PC-3 (cell line): Measurements from ENCODE around the gene PLXNB2. TPM values are rescaled to one million over a fixed set of nuclear protein-coding genes. Genes with fewer than 3 reads are reported as not detected.

Experiments
- ATAC-seq: fragments of 200-7000 bp; cut with Tn5 transposase; 2 replicates; pipeline ENCODE4 v1.9.1; 2020; ENCODE audit warnings: mild to moderate bottlenecking, moderate library complexity
- BruUV-seq: library from RNA; stranded (reverse); fragments of 400-500 nt; replicated peaks from 2 replicates; lab custom pipeline; 2021; lab: Mats Ljungman, UMichigan
- CTCF ChIA-PET: fragments of 300-600 bp; sonication (Branson Sonifier 250); formaldehyde crosslinking; loops from one replicate; lab custom pipeline; 2022; ENCODE audit warnings: antibody characterized with exemption; lab: Charles Lee
- POLR2A ChIA-PET: fragments of 300-600 bp; sonication (Branson Sonifier 250); formaldehyde crosslinking; loops from one replicate; lab custom pipeline; 2022; ENCODE audit warnings: antibody characterized with exemption; ENCODE audit not compliant: unreplicated experiment; lab: Charles Lee
- DNase-seq: peaks from one replicate; pipeline ENCODE4 v3.0.0-alpha.2; 2015
- H2AFZ ChIP-seq: fragments of 300-600 bp; sonication (generic); 2 replicates; pipeline ENCODE4 v1.6.0; 2016; ENCODE audit warnings: antibody characterized with exemption, low read length
- H3F3A ChIP-seq: fragments of 300-600 bp; sonication (generic); one replicate; pipeline ENCODE4 v1.6.0; 2017; ENCODE audit warnings: antibody characterized with exemption, low read length, control low read depth, mild to moderate bottlenecking; ENCODE audit not compliant: unreplicated experiment
- H3K27ac ChIP-seq: fragments of 300-600 bp; sonication (generic); 2 replicates; pipeline ENCODE4 v1.5.1; 2016; ENCODE audit warnings: mild to moderate bottlenecking, low read length
- H3K27me3 ChIP-seq: fragments of 300-600 bp; sonication (generic); 2 replicates; pipeline ENCODE4 v1.6.1; 2016; ENCODE audit warnings: low read length, mixed read lengths
- H3K36me3 ChIP-seq: fragments of 300-600 bp; sonication (generic); 2 replicates; pipeline ENCODE4 v1.6.1; 2016; ENCODE audit warnings: low read depth, mixed run types, low read length, mixed read lengths
- H3K4me1 ChIP-seq: fragments of 300-600 bp; sonication (generic); 2 replicates; pipeline ENCODE4 v1.5.1; 2016; ENCODE audit warnings: low read length; ENCODE audit not compliant: insufficient read depth
- H3K4me2 ChIP-seq: fragments of 300-600 bp; sonication (generic); 2 replicates; pipeline ENCODE4 v1.6.0; 2016; ENCODE audit warnings: low read length
- H3K4me3 ChIP-seq: fragments of 300-600 bp; sonication (generic); 2 replicates; pipeline ENCODE4 v1.5.1; 2016; ENCODE audit warnings: mild to moderate bottlenecking, low read length, mixed read lengths
- H3K79me2 ChIP-seq: fragments of 300-600 bp; sonication (generic); 2 replicates; pipeline ENCODE4 v1.6.1; 2017; ENCODE audit warnings: low read length, mixed read lengths
- H3K9ac ChIP-seq: fragments of 300-600 bp; sonication (generic); 2 replicates; pipeline ENCODE4 v1.6.0; 2016; ENCODE audit warnings: mild to moderate bottlenecking, low read length
- H3K9me2 ChIP-seq: fragments of 300-600 bp; sonication (generic); replicated peaks from 2 replicates; pipeline ENCODE4 v1.6.1; 2016; ENCODE audit warnings: mixed run types, low read length, mixed read lengths
- H3K9me3 ChIP-seq: fragments of 300-600 bp; sonication (generic); 2 replicates; pipeline ENCODE4 v1.6.1; 2016; ENCODE audit warnings: low read length, mixed read lengths
- H4K20me1 ChIP-seq: fragments of 300-600 bp; sonication (generic); 2 replicates; pipeline ENCODE4 v1.6.1; 2016; ENCODE audit warnings: low read length, mixed read lengths
- EZH2 ChIP-seq: fragments of 300-600 bp; sonication (generic); IDR thresholded peaks from one replicate; pipeline ENCODE4 v1.6.1; 2017; ENCODE audit warnings: antibody characterized with exemption, mild to moderate bottlenecking, low read length; ENCODE audit not compliant: unreplicated experiment
- EZH2phosphoT487 ChIP-seq: fragments of 300-600 bp; sonication (generic); IDR thresholded peaks from 2 replicates; pipeline ENCODE4 v1.6.1; 2018; ENCODE audit warnings: mild to moderate bottlenecking, antibody characterized with exemption, low read length, borderline replicate concordance
- intact Hi-C: fragments of 100-400 bp; cut with micrococcal nuclease; formaldehyde crosslinking; loops from 2 replicates; pipeline ENCODE4 v1.9.0; 2023
- total RNA-seq: library from RNA; depleted of rRNA; stranded (reverse); fragments of >200 nt; gene quantifications from 2 replicates; pipeline ENCODE4 v1.2.3, GENCODE V29; 2014
- TF ChIP-seq, protein P1 (sequence below): fragments of 300-600 bp; sonication (generic); conservative IDR thresholded peaks from 2 replicates; pipeline ENCODE4 v1.5.1; 2017; ENCODE audit warnings: antibody characterized with exemption, low read depth, mild to moderate bottlenecking, low read length

Gene PLXNB2
- total RNA-seq, 1 experiment from 2014 or later, result 68.2 TPM

DNA sequence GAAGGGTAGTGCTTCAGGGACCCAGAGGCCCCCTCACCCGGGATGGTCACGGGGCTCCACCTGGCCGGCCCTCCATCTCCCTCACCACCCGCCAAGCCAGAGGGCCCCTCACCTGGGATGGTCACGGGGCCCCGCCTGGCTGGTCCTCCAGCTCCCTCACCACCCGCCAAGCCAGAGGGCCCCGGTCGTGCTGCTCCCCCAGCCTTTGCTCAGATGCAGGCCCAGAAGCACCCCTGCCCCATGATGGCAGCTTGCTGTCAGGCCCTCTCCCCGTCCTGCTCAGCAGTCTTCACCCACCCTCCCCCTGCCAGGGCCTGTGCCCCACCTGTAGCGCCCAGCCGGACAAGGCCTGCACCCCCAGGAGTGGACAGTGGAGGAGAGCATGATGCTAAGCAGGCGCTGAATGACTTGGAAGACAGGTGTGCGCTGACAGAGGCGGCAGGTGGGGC is 12.1 kb upstream of the PLXNB2 start:
- no peak overlapping the region for H2AFZ ChIP-seq
- no peak overlapping the region for H3K4me2 ChIP-seq
- intact Hi-C loops, result no loop called here
- DNase-seq (no peak), ATAC-seq (no peak)
- no TSS peak for BruUV-seq
- no peaks in the 10 kb centered on the region for H3K4me1 ChIP-seq
- POLR2A ChIA-PET, result no interaction called here
- H3K4me3 ChIP-seq, result no peak overlapping the region
- H3K9ac ChIP-seq, result no peak overlapping the region
- H4K20me1 ChIP-seq, result no peaks in the 10 kb centered on the region
- H3K9me2 ChIP-seq, result no peaks in the 10 kb centered on the region
- H3K79me2 ChIP-seq, result no peaks in the 10 kb centered on the region
- H3K27ac ChIP-seq, result no peak overlapping the region
- no peaks in the 10 kb centered on the region for H3K36me3 ChIP-seq
- TF ChIP-seq EZH2 (no peak), EZH2phosphoT487 (no peak)
- TF ChIP-seq, protein P1, sequence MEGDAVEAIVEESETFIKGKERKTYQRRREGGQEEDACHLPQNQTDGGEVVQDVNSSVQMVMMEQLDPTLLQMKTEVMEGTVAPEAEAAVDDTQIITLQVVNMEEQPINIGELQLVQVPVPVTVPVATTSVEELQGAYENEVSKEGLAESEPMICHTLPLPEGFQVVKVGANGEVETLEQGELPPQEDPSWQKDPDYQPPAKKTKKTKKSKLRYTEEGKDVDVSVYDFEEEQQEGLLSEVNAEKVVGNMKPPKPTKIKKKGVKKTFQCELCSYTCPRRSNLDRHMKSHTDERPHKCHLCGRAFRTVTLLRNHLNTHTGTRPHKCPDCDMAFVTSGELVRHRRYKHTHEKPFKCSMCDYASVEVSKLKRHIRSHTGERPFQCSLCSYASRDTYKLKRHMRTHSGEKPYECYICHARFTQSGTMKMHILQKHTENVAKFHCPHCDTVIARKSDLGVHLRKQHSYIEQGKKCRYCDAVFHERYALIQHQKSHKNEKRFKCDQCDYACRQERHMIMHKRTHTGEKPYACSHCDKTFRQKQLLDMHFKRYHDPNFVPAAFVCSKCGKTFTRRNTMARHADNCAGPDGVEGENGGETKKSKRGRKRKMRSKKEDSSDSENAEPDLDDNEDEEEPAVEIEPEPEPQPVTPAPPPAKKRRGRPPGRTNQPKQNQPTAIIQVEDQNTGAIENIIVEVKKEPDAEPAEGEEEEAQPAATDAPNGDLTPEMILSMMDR, result no peak
- CTCF ChIA-PET, result no interaction called here
- no peaks in the 10 kb centered on the region for H3K27me3 ChIP-seq
- H3F3A ChIP-seq, result no peaks in the 10 kb centered on the region
- no peaks in the 10 kb centered on the region for H3K9me3 ChIP-seq

DNA sequence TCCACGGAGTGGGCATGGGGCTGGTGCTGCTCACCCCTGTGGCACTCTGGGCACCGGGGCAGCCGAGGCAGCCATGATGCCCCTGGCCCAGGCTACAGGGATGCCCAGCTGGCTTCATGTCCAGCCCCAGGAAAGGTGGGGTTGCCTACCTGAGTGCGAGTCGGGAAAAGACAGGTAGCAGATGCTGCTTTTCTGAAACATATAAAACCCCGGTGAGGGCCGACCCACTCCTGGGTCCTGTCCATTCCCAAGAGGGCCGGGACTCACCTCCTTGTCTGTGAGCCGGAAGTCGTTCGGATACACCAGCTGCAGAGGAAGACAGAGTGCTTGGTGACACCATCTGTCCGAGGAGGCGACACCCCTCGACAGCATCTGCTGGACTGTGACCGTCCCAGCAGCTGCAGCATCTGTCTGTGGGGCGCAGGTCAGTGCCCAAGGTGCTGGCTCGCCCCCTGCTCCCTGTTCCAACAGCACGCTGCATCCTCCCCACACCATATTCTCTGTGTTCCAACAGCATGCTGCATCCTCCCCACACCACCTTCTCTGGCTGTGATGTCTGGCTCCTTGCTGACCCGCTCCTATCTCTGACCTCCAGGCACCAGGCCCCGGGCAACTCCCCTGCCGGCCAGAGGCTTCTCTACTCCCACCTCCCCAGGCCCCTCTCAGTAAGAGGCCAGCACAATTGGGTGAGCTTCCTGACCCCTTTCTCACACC is 11.4 kb upstream of the PLXNB2 start:
- no peaks in the 10 kb centered on the region for H3K9me2 ChIP-seq
- no TSS peak for BruUV-seq
- no peak overlapping the region for H2AFZ ChIP-seq
- H3K4me2 ChIP-seq, result no peak overlapping the region
- H3K36me3 ChIP-seq, result no peaks in the 10 kb centered on the region
- H3F3A ChIP-seq, result no peaks in the 10 kb centered on the region
- H3K9ac ChIP-seq, result no peak overlapping the region
- no peak overlapping the region for H3K4me3 ChIP-seq
- no peaks in the 10 kb centered on the region for H3K79me2 ChIP-seq
- DNase-seq (no peak), ATAC-seq (no peak)
- H3K9me3 ChIP-seq, result no peaks in the 10 kb centered on the region
- ChIA-PET CTCF (no interaction called here), POLR2A (no interaction called here)
- no peaks in the 10 kb centered on the region for H3K27me3 ChIP-seq
- intact Hi-C loops, result no loop called here
- H3K4me1 ChIP-seq, result no peaks in the 10 kb centered on the region
- H3K27ac ChIP-seq, result no peak overlapping the region
- H4K20me1 ChIP-seq, result no peaks in the 10 kb centered on the region
- TF ChIP-seq EZH2, result no peak
- TF ChIP-seq EZH2phosphoT487, result no peak
- TF ChIP-seq, protein P1, result no peak

DNA sequence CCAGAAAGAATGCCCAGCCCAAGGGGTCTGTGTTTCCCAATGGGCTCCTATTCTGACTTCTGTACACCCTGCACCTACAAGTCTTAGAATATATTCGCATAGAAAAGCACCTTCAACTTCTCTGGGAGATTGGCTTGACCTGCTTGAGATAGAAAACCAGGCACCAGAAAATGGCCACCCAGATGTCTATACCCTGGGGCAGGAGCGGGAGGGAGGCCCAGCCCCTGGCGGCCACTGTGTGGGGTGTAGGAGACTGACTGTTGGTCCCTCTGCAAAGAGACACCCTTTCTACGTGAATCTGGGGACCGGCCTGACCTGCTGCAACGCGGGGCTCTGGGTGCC is 10.9 kb upstream of the PLXNB2 start:
- no TSS peak for BruUV-seq
- DNase-seq, result no peak
- H3K4me3 ChIP-seq, result no peak overlapping the region

More for the DNA sequence above, 10.9 kb upstream of the PLXNB2 start:
- no peaks in the 10 kb centered on the region for H3K27me3 ChIP-seq
- H3K79me2 ChIP-seq, result no peaks in the 10 kb centered on the region
- no peak overlapping the region for H3K4me2 ChIP-seq
- intact Hi-C loops, result no loop called here
- H3K9me2 ChIP-seq, result no peaks in the 10 kb centered on the region
- H2AFZ ChIP-seq, result no peak overlapping the region
- no peaks in the 10 kb centered on the region for H4K20me1 ChIP-seq
- H3K9ac ChIP-seq, result no peak overlapping the region
- H3K4me1 ChIP-seq, result no peaks in the 10 kb centered on the region
- no peaks in the 10 kb centered on the region for H3K36me3 ChIP-seq
- ChIA-PET POLR2A (no interaction called here), CTCF (no interaction called here)
- no peaks in the 10 kb centered on the region for H3F3A ChIP-seq
- ATAC-seq, result no peak
- TF ChIP-seq, protein P1, result no peak
- TF ChIP-seq EZH2, result no peak
- no peak for TF ChIP-seq EZH2phosphoT487
- H3K27ac ChIP-seq, result no peak overlapping the region
- no peaks in the 10 kb centered on the region for H3K9me3 ChIP-seq
